ENCODE data around the gene KATNB1.

The KATNB1 gene

DNA sequence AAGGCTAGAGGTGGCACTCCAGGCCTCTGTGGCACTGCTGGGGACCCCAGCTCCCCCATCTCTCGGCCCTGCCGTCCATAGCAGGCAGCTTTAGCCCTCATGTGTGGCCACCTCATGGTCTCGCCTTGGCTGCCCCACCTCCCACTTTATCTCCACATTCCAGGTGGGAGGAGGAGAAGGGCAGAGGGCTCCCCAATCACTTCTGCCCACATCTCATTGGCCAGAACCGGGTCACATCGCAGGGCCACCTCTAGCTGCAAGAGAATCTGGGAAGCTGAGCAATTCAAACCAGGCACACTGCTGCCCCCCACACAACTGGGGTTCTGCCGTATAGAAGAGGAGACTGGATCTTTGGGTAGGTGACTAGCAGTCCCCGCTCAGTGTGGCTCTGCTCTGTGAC lies 39.3 kb upstream of the KATNB1 start:
- DNase-seq, result no peak
- Histone ChIP-seq H3K36me3 (ENCODE audit: control insufficient read depth in 1 of 2, insufficient read depth in 2 of 2, low read length in 2 of 2) (no peaks in the 10 kb centered on the region), H3K9ac (ENCODE audit: low read length) (no peak overlapping the region), H4K91ac (ENCODE audit: low read depth, low read length) (no peak overlapping the region), H3K4me3 (ENCODE audit: low read depth, low read length) (no peak overlapping the region), H3K4me2 (ENCODE audit: low read length) (no peak overlapping the region), H4K12ac (ENCODE audit: low read depth, low read length) (no peak overlapping the region), H3K18ac (ENCODE audit: low read length) (no peak overlapping the region), H3K79me2 (ENCODE audit: control insufficient read depth, insufficient read depth, low read length, poor library complexity) (no peaks in the 10 kb centered on the region), H3K14ac (ENCODE audit: low read length) (no peak overlapping the region), H2AFZ (ENCODE audit: insufficient read depth, low read length, poor library complexity) (no peak overlapping the region), H3K4me1 (ENCODE audit: control insufficient read depth in 1 of 2, insufficient read depth in 2 of 2, low read length in 2 of 2) (peaks cover 9 to 10% of the 10 kb centered on the region in 2 experiments), H3K23ac (ENCODE audit: low read length) (no peak overlapping the region), H3K9me3 (ENCODE audit: insufficient read depth, low read depth, low read length) (peaks cover 2% of the 10 kb centered on the region), H2BK120ac (ENCODE audit: insufficient read depth, low read length, poor library complexity) (no peak overlapping the region), H2AK5ac (ENCODE audit: low read length) (no peak overlapping the region), H2BK12ac (ENCODE audit: low read length) (no peak overlapping the region), H3K27me3 (ENCODE audit: insufficient read depth, low read length) (no peaks in the 10 kb centered on the region), H3K27ac (ENCODE audit: low read depth, low read length) (no peak overlapping the region), H3K79me1 (ENCODE audit: low read length) (peaks cover 3% of the 10 kb centered on the region), H2BK5ac (ENCODE audit: low read depth, low read length, poor library complexity) (no peak overlapping the region), H3K4ac (ENCODE audit: low read depth, low read length) (no peak overlapping the region), H4K8ac (ENCODE audit: low read depth, low read length) (no peak overlapping the region)
- WGBS (ENCODE audit: extremely low coverage, insufficient coverage, insufficient read length), result no CpG with 5 or more reads among the region's 7 CpGs

DNA sequence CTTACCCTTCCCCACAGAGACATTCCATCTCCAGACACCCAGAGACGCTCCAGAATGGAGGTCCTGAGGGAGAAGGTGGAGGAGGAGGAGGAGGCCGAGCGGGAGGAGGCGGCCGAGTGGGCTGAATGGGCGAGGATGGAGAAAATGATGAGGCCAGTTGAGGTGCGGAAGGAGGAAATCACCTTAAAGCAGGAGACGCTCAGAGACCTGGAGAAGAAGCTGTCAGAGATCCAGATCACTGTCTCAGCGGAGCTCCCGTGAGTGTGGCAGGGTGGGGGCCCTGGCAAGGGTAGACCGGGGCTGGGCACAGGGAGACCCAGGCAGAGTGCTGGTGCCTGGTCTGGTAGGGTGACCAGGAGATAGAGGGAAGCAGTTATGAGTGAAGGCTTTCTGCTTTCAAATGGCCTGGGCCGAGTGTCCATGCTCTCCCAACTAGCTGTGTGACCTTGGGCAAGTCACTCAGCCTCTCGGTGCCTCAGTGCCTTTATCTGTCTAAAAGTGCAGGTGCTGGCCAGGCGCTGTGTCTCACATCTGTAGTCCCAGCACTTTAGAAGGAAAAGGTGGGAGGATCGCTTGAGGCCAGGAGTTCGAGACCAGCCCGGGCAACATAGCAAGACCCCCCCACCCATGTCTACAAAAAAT lies 37.6 kb upstream of the KATNB1 start:
- Histone ChIP-seq H2BK120ac (ENCODE audit: insufficient read depth, low read length, poor library complexity) (no peak overlapping the region), H3K18ac (ENCODE audit: low read length) (no peak overlapping the region), H4K12ac (ENCODE audit: low read depth, low read length) (no peak overlapping the region), H3K36me3 (ENCODE audit: control insufficient read depth in 1 of 2, insufficient read depth in 2 of 2, low read length in 2 of 2) (no peaks in the 10 kb centered on the region), H2BK12ac (ENCODE audit: low read length) (no peak overlapping the region), H2AK5ac (ENCODE audit: low read length) (no peak overlapping the region), H3K4me2 (ENCODE audit: low read length) (no peak overlapping the region), H3K27ac (ENCODE audit: low read depth, low read length) (no peak overlapping the region), H3K4me3 (ENCODE audit: low read depth, low read length) (no peak overlapping the region), H3K27me3 (ENCODE audit: insufficient read depth, low read length) (no peaks in the 10 kb centered on the region), H4K91ac (ENCODE audit: low read depth, low read length) (no peak overlapping the region), H3K9ac (ENCODE audit: low read length) (no peak overlapping the region), H4K8ac (ENCODE audit: low read depth, low read length) (no peak overlapping the region), H2AFZ (ENCODE audit: insufficient read depth, low read length, poor library complexity) (no peak overlapping the region), H3K23ac (ENCODE audit: low read length) (no peak overlapping the region), H3K14ac (ENCODE audit: low read length) (no peak overlapping the region), H3K4ac (ENCODE audit: low read depth, low read length) (no peak overlapping the region), H3K9me3 (ENCODE audit: insufficient read depth, low read depth, low read length) (peaks cover 2% of the 10 kb centered on the region), H2BK5ac (ENCODE audit: low read depth, low read length, poor library complexity) (no peak overlapping the region), H3K79me2 (ENCODE audit: control insufficient read depth, insufficient read depth, low read length, poor library complexity) (no peaks in the 10 kb centered on the region), H3K4me1 (ENCODE audit: control insufficient read depth in 1 of 2, insufficient read depth in 2 of 2, low read length in 2 of 2) (peaks cover 17 to 19% of the 10 kb centered on the region in 2 experiments), H3K79me1 (ENCODE audit: low read length) (peaks cover 3% of the 10 kb centered on the region)
- DNase-seq, result no peak
- no CpG with 5 or more reads among the region's 17 CpGs for WGBS (ENCODE audit: extremely low coverage, insufficient coverage, insufficient read length)

DNA sequence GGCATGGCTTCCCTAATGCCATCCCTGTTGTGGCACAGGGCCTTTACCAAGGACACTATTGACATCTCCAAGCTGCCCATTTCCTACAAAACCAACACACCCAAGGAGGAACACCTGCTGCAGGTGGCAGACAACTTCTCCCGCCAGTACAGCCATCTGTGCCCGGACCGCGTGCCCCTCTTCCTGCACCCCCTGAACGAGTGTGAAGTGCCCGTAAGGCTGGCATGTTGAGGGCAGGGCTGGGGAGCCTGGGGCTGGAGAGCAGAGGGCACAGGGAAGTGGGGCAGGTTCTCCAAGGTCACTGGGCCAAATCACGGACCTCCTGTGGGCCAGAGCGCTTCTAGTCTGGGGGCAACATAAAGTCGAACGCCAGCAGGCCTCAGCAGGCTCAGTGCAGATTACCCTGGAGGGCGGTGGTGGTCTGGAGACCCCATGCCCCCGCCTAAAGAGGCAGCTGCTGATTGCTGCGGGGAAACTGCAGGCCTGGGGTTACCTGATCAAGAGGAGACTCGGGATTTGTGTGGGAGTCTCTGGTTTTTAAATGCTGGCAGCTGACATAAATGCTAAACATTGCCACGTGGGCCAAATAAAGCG lies 36.7 kb upstream of the KATNB1 start:
- no peak overlapping the region for H3K23ac ChIP-seq (ENCODE audit: low read length)
- H3K79me1 ChIP-seq (ENCODE audit: low read length), result peaks cover 3% of the 10 kb centered on the region
- H4K8ac ChIP-seq (ENCODE audit: low read depth, low read length), result no peak overlapping the region
- DNase-seq, result no peak
- H4K12ac ChIP-seq (ENCODE audit: low read depth, low read length), result no peak overlapping the region
- H2BK120ac ChIP-seq (ENCODE audit: insufficient read depth, low read length, poor library complexity), result peak overlapping the region; percentile 15
- no peaks in the 10 kb centered on the region for H3K79me2 ChIP-seq (ENCODE audit: control insufficient read depth, insufficient read depth, low read length, poor library complexity)
- WGBS (ENCODE audit: extremely low coverage, insufficient coverage, insufficient read length), result no CpG with 5 or more reads among the region's 16 CpGs
- H2AFZ ChIP-seq (ENCODE audit: insufficient read depth, low read length, poor library complexity), result no peak overlapping the region
- no peak overlapping the region for H3K4me3 ChIP-seq (ENCODE audit: low read depth, low read length)
- H3K9ac ChIP-seq (ENCODE audit: low read length), result no peak overlapping the region
- H2AK5ac ChIP-seq (ENCODE audit: low read length), result no peak overlapping the region
- no peak overlapping the region for H4K91ac ChIP-seq (ENCODE audit: low read depth, low read length)
- H3K18ac ChIP-seq (ENCODE audit: low read length), result no peak overlapping the region
- H3K36me3 ChIP-seq (ENCODE audit: control insufficient read depth in 1 of 2, insufficient read depth in 2 of 2, low read length in 2 of 2), result no peaks in the 10 kb centered on the region
- no peak overlapping the region for H3K14ac ChIP-seq (ENCODE audit: low read length)
- H3K4me1 ChIP-seq (ENCODE audit: control insufficient read depth in 1 of 2, insufficient read depth in 2 of 2, low read length in 2 of 2), result peaks cover 17 to 19% of the 10 kb centered on the region in 2 experiments
- no peak overlapping the region for H2BK12ac ChIP-seq (ENCODE audit: low read length)
- H3K9me3 ChIP-seq (ENCODE audit: insufficient read depth, low read depth, low read length), result peaks cover 2% of the 10 kb centered on the region
- H3K4me2 ChIP-seq (ENCODE audit: low read length), result no peak overlapping the region
- H2BK5ac ChIP-seq (ENCODE audit: low read depth, low read length, poor library complexity), result no peak overlapping the region
- H3K27ac ChIP-seq (ENCODE audit: low read depth, low read length), result no peak overlapping the region
- no peaks in the 10 kb centered on the region for H3K27me3 ChIP-seq (ENCODE audit: insufficient read depth, low read length)
- H3K4ac ChIP-seq (ENCODE audit: low read depth, low read length), result no peak overlapping the region

DNA sequence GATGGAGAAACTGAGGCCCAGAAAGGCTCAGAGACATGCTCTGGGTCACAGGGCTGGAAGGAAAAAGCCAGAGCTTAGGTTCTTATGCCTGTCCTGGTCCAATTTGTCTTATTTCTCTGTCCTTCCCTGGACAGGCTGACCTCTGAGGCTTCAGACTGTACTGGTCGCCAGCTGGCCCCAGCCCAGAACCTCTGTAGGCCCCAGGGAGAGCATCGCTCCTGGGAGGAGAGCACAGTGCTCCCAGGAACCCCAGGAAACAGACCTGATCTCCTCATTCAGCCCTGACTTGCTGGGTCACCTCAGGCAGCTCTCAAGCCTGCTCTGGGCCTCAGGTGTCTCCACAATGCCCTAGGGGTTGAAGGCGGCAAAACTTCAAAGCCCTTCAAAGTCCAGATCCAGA lies 36.1 kb upstream of the KATNB1 start:
- Histone ChIP-seq H3K23ac (ENCODE audit: low read length) (no peak overlapping the region), H3K79me2 (ENCODE audit: control insufficient read depth, insufficient read depth, low read length, poor library complexity) (no peaks in the 10 kb centered on the region), H3K36me3 (ENCODE audit: control insufficient read depth in 1 of 2, insufficient read depth in 2 of 2, low read length in 2 of 2) (no peaks in the 10 kb centered on the region), H3K4me3 (ENCODE audit: low read depth, low read length) (no peak overlapping the region), H2BK12ac (ENCODE audit: low read length) (no peak overlapping the region), H3K27ac (ENCODE audit: low read depth, low read length) (no peak overlapping the region), H2AK5ac (ENCODE audit: low read length) (no peak overlapping the region), H3K9ac (ENCODE audit: low read length) (no peak overlapping the region), H3K18ac (ENCODE audit: low read length) (no peak overlapping the region), H4K8ac (ENCODE audit: low read depth, low read length) (no peak overlapping the region), H3K14ac (ENCODE audit: low read length) (no peak overlapping the region), H3K4me2 (ENCODE audit: low read length) (no peak overlapping the region), H3K4me1 (ENCODE audit: control insufficient read depth in 1 of 2, insufficient read depth in 2 of 2, low read length in 2 of 2) (peaks cover 17 to 19% of the 10 kb centered on the region in 2 experiments), H2BK120ac (ENCODE audit: insufficient read depth, low read length, poor library complexity) (no peak overlapping the region), H3K27me3 (ENCODE audit: insufficient read depth, low read length) (no peaks in the 10 kb centered on the region), H4K91ac (ENCODE audit: low read depth, low read length) (no peak overlapping the region), H3K9me3 (ENCODE audit: insufficient read depth, low read depth, low read length) (no peaks in the 10 kb centered on the region), H2AFZ (ENCODE audit: insufficient read depth, low read length, poor library complexity) (no peak overlapping the region), H3K79me1 (ENCODE audit: low read length) (peaks cover 3% of the 10 kb centered on the region), H3K4ac (ENCODE audit: low read depth, low read length) (no peak overlapping the region), H4K12ac (ENCODE audit: low read depth, low read length) (no peak overlapping the region), H2BK5ac (ENCODE audit: low read depth, low read length, poor library complexity) (no peak overlapping the region)
- DNase-seq, result peak; percentile 8 to 54
- no CpG with 5 or more reads among the region's 3 CpGs for WGBS (ENCODE audit: extremely low coverage, insufficient coverage, insufficient read length)
